ENCODE measurements around the gene NDUFA6.
A peak's percentile ranks its signal among the peaks of the same experiment; 100 is the strongest.
"Not testable (repeated sequence)": the region's sequence is repeated elsewhere in the genome, so short reads cannot be mapped to it uniquely, and the experiment has no call there.

NDUFA6 gene

GRCh38 chr22:42090596-42091454 is at the start of gene NDUFA6:
TSS of gene NDUFA6 (minus strand) at chr22:42090772. CDS start at chr22:42090744, 28 bp downstream.
- peak; percentile 99 for DNase-seq

GRCh38 chr22:42140153-42140552 is 49.6 kb upstream of the NDUFA6 start:
- DNase-seq, result not testable (repeated sequence)

GRCh38 chr22:42139508-42139907 is 48.9 kb upstream of the NDUFA6 start:
- DNase-seq, result not testable (repeated sequence)

- DNase-seq, result no peak
Measured at GRCh38 chr22:42138972-42139371, 48.4 kb upstream of the NDUFA6 start.

- DNase-seq, result no peak
Measured at GRCh38 chr22:42138122-42138770, 47.7 kb upstream of the NDUFA6 start.

GRCh38 chr22:42135688-42136087 is 45.1 kb upstream of the NDUFA6 start:
- DNase-seq, result not testable (repeated sequence)

GRCh38 chr22:42134100-42135020 is 43.8 kb upstream of the NDUFA6 start:
- DNase-seq, result no peak

GRCh38 chr22:42132457-42132856 is 41.9 kb upstream of the NDUFA6 start:
- no peak for DNase-seq

GRCh38 chr22:42131562-42131961 is 41.0 kb upstream of the NDUFA6 start:
- no peak for DNase-seq

- not testable (repeated sequence) for DNase-seq
Measured at GRCh38 chr22:42130639-42131431, 40.3 kb upstream of the NDUFA6 start, which contains the start of gene CYP2D6. TSS of gene CYP2D6 (minus strand) at chr22:42130810. CDS start at chr22:42130791, 19 bp downstream.

GRCh38 chr22:42130182-42130581 is 39.6 kb upstream of the NDUFA6 start:
- not testable (repeated sequence) for DNase-seq

- not testable (repeated sequence) for DNase-seq
Measured at GRCh38 chr22:42128776-42129694, 38.5 kb upstream of the NDUFA6 start.

- DNase-seq, result not testable (repeated sequence)
Measured at GRCh38 chr22:42128007-42128406, 37.4 kb upstream of the NDUFA6 start.

- DNase-seq, result no peak
Measured at GRCh38 chr22:42127606-42128005, 37.0 kb upstream of the NDUFA6 start.

GRCh38 chr22:42123529-42123928 is 33.0 kb upstream of the NDUFA6 start:
- DNase-seq, result not testable (repeated sequence)

GRCh38 chr22:42120231-42121021 is 29.9 kb upstream of the NDUFA6 start:
- DNase-seq, result not testable (repeated sequence)

- DNase-seq, result no peak
Measured at GRCh38 chr22:42116848-42117424, 26.4 kb upstream of the NDUFA6 start.

- DNase-seq, result not testable (repeated sequence)
Measured at GRCh38 chr22:42115420-42115830, 24.9 kb upstream of the NDUFA6 start.

- no peak for DNase-seq
Measured at GRCh38 chr22:42114721-42115120, 24.1 kb upstream of the NDUFA6 start.

GRCh38 chr22:42112793-42113192 is 22.2 kb upstream of the NDUFA6 start:
- DNase-seq, result peak; percentile 12
